Measurements from ENCODE around the gene CELA3B. TPM values are rescaled to one million over a fixed set of nuclear protein-coding genes. Genes with fewer than 3 reads are reported as not detected.

Gene CELA3B
- total and polyA plus RNA-seq, 2 of the 13 experiments (the other 11 are each of a cell fraction or from before 2014, with no cell fraction given) = 0.34 TPM; not detected in 1

DNA sequence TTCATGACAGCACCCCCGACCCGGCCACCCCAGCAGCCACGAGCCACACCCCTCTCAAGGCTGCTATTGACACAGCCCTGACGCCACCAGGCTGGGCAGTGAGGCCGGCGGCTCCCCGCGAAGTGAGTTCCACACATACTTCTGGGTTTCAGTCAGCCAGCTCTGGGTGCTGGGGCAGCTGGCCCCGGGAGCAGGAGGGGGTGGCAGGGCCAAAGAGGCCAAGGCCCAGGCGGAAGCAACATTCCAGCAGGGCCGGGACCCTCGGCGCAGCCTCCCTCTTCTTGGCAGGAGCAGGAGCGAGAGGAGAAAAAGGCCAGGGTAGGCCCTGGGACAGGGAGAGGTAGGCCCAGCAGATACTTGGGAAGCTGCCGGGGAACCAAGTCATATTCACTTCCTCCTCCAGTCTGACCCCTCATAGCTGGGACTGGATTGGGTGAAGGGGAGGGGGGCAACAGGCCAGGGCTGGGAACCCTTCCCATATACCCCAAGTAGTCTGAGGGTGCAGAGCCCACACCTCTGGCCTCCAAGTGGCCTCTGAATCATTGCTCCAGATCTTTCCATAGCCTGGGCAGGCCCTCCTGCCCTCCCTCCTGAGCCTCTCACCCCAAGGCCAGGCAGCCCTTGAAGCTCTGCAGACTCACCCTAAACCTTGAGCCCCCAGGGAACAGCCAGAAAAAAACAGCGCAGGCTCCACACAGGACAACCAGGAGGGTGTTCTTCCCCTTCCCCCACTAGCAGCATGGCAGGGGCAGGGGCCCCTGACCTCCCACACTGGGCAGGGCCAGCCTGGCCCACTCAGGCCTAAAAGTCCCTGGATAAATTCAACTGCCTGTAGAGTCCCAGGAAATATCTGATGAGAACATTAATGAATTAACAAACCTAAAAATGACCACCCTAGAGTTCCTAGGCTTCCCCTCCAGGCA is 45.4 kb upstream of the CELA3B start (continued):
- TF ChIP-seq, protein P1, sequence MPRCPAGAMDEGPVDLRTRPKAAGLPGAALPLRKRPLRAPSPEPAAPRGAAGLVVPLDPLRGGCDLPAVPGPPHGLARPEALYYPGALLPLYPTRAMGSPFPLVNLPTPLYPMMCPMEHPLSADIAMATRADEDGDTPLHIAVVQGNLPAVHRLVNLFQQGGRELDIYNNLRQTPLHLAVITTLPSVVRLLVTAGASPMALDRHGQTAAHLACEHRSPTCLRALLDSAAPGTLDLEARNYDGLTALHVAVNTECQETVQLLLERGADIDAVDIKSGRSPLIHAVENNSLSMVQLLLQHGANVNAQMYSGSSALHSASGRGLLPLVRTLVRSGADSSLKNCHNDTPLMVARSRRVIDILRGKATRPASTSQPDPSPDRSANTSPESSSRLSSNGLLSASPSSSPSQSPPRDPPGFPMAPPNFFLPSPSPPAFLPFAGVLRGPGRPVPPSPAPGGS (CRISPR knock-in tag; IDR thresholded peaks at IDR 0.05) = peak; percentile 72; the same call in 1 of the 2 replicates
- peak; percentile 49 for TF ChIP-seq YY1 (IDR thresholded peaks at IDR 0.05; ENCODE audit: insufficient read depth, insufficient replicate concordance, low read depth, low read length)
- TF ChIP-seq, protein P2, sequence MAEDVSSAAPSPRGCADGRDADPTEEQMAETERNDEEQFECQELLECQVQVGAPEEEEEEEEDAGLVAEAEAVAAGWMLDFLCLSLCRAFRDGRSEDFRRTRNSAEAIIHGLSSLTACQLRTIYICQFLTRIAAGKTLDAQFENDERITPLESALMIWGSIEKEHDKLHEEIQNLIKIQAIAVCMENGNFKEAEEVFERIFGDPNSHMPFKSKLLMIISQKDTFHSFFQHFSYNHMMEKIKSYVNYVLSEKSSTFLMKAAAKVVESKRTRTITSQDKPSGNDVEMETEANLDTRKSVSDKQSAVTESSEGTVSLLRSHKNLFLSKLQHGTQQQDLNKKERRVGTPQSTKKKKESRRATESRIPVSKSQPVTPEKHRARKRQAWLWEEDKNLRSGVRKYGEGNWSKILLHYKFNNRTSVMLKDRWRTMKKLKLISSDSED (CRISPR knock-in tag; IDR thresholded peaks at IDR 0.05) = no peak
- TF ChIP-seq ZNF83 (CRISPR knock-in tag; IDR thresholded peaks at IDR 0.05; ENCODE audit: borderline replicate concordance) = no peak
- TF ChIP-seq ZFY (CRISPR knock-in tag; IDR thresholded peaks at IDR 0.05) = peak; percentile 72
- peak; percentile 50; the same call in 1 of the 2 replicates for TF ChIP-seq ZNF792 (CRISPR knock-in tag; IDR thresholded peaks at IDR 0.05)
- TF ChIP-seq ZNF543 (CRISPR knock-in tag; IDR thresholded peaks at IDR 0.05) = no peak; the same call in 1 of the 2 replicates
- TF ChIP-seq ZNF644 (CRISPR knock-in tag; IDR thresholded peaks at IDR 0.05; ENCODE audit: low read depth) = peak; percentile 25; the same call in 1 of the 2 replicates
- peak; percentile 27; the same call in 1 of the 2 replicates for TF ChIP-seq TAF1 (CRISPR knock-in tag; IDR thresholded peaks at IDR 0.05)
- TF ChIP-seq REPIN1 (CRISPR knock-in tag; IDR thresholded peaks at IDR 0.05; ENCODE audit: borderline replicate concordance, low read depth) = no peak
- no peak for TF ChIP-seq XRCC5 (optimal IDR thresholded peaks at IDR 0.05; ENCODE audit: low read length)
- peak; percentile 61; the same call in 1 of the 2 replicates for TF ChIP-seq MAF1 (CRISPR knock-in tag; IDR thresholded peaks at IDR 0.05; ENCODE audit: borderline replicate concordance)
- no peak for TF ChIP-seq AGO1 (IDR thresholded peaks at IDR 0.05; ENCODE audit: low read depth, low read length, poor library complexity, severe bottlenecking)
- TF ChIP-seq ASH2L (IDR thresholded peaks at IDR 0.05; ENCODE audit: insufficient read length, low read depth, low read length) = peak; percentile 54
- TF ChIP-seq, protein P3, sequence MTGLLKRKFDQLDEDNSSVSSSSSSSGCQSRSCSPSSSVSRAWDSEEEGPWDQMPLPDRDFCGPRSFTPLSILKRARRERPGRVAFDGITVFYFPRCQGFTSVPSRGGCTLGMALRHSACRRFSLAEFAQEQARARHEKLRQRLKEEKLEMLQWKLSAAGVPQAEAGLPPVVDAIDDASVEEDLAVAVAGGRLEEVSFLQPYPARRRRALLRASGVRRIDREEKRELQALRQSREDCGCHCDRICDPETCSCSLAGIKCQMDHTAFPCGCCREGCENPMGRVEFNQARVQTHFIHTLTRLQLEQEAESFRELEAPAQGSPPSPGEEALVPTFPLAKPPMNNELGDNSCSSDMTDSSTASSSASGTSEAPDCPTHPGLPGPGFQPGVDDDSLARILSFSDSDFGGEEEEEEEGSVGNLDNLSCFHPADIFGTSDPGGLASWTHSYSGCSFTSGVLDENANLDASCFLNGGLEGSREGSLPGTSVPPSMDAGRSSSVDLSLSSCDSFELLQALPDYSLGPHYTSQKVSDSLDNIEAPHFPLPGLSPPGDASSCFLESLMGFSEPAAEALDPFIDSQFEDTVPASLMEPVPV (CRISPR knock-in tag; IDR thresholded peaks at IDR 0.05) = no peak
- TF ChIP-seq, protein P4, sequence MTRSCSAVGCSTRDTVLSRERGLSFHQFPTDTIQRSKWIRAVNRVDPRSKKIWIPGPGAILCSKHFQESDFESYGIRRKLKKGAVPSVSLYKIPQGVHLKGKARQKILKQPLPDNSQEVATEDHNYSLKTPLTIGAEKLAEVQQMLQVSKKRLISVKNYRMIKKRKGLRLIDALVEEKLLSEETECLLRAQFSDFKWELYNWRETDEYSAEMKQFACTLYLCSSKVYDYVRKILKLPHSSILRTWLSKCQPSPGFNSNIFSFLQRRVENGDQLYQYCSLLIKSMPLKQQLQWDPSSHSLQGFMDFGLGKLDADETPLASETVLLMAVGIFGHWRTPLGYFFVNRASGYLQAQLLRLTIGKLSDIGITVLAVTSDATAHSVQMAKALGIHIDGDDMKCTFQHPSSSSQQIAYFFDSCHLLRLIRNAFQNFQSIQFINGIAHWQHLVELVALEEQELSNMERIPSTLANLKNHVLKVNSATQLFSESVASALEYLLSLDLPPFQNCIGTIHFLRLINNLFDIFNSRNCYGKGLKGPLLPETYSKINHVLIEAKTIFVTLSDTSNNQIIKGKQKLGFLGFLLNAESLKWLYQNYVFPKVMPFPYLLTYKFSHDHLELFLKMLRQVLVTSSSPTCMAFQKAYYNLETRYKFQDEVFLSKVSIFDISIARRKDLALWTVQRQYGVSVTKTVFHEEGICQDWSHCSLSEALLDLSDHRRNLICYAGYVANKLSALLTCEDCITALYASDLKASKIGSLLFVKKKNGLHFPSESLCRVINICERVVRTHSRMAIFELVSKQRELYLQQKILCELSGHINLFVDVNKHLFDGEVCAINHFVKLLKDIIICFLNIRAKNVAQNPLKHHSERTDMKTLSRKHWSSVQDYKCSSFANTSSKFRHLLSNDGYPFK (CRISPR knock-in tag; IDR thresholded peaks at IDR 0.05; ENCODE audit: borderline replicate concordance) = no peak
- TF ChIP-seq ATM (IDR thresholded peaks at IDR 0.05; ENCODE audit: borderline replicate concordance) = no peak
- peak; percentile 54; the same call in 1 of the 2 replicates for TF ChIP-seq BCL6 (CRISPR knock-in tag; IDR thresholded peaks at IDR 0.05)
- peak; percentile 44; the same call in 1 of the 2 replicates for TF ChIP-seq MEF2D (CRISPR knock-in tag; IDR thresholded peaks at IDR 0.05)
- no peak for TF ChIP-seq GPN1 (CRISPR knock-in tag; IDR thresholded peaks at IDR 0.05; ENCODE audit: borderline replicate concordance)

Data from HepG2 (cell line).